Measurements from ENCODE around the gene ITGAV. TPM values are rescaled to one million over a fixed set of nuclear protein-coding genes. Genes with fewer than 3 reads are reported as not detected.

ITGAV gene
- total and polyA plus RNA-seq, 2 of the 4 experiments (the other 2 are of a cell fraction) = 45.8 to 181 TPM

DNA sequence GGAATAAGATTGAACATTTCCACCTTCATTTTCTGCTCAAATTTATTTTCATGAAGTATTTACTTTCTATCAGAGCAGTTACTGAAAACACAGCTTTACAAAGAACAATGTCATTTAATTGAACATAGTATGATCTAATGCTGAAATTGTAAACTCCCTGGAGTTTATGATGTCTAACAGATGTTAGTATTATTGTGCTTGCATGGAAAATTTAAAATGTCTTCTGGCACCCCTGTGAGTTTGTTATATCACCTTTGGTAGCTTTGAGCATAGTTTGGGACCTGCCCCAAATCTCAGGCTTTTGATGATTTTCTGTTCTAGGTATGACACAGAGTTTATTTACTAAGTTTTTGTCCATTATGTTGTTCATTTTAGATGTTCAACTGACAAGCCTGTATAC is 132.1 kb downstream of the ITGAV start:
- Histone ChIP-seq H3K56ac (ENCODE audit: extremely low read depth, insufficient read depth, low read length) (no peak overlapping the region), H3K27ac (ENCODE audit: insufficient read depth, low read length) (no peak overlapping the region), H3K4ac (ENCODE audit: low read depth, low read length) (no peak overlapping the region), H2AK9ac (replicated peaks; ENCODE audit: low read depth, low read length, poor library complexity) (no peak overlapping the region), H3K79me1 (ENCODE audit: low read depth in 1 of 2, low read length in 2 of 2) (no peaks in the 10 kb centered on the region; a peak in 1 of 4 replicates), H3K9me1 (ENCODE audit: insufficient read depth, low read length) (no peaks in the 10 kb centered on the region; the same call in 1 of the 2 replicates), H2BK20ac (ENCODE audit: low read depth, low read length) (no peak overlapping the region), H4K91ac (ENCODE audit: insufficient read depth, low read depth, low read length) (no peak overlapping the region), H3K9me3 (ENCODE audit: control insufficient read depth, insufficient read depth, low read length) (no peaks in the 10 kb centered on the region), H4K8ac (ENCODE audit: low read depth in 2 of 2, low read length in 2 of 2) (no peak overlapping the region), H4K20me1 (ENCODE audit: insufficient read depth, low read length) (no peaks in the 10 kb centered on the region), H2BK15ac (ENCODE audit: low read depth, low read length) (no peak overlapping the region), H3K23ac (ENCODE audit: low read depth, low read length) (no peak overlapping the region), H2AFZ (replicated peaks; ENCODE audit: low read length, poor library complexity) (no peak overlapping the region), H3K4me1 (ENCODE audit: control insufficient read depth, insufficient read depth, low read length) (peaks cover 2% of the 10 kb centered on the region; the same call in 1 of the 2 replicates), H3K4me3 (ENCODE audit: insufficient read depth, low read depth, low read length) (no peak overlapping the region), H3K36me3 (ENCODE audit: control insufficient read depth, insufficient read depth, low read length) (no peaks in the 10 kb centered on the region), H2BK120ac (ENCODE audit: low read depth, low read length) (no peak overlapping the region), H2BK5ac (ENCODE audit: low read depth, low read length, poor library complexity, severe bottlenecking) (no peak overlapping the region), H3K14ac (replicated peaks; ENCODE audit: low read depth, low read length) (no peak overlapping the region), H3K18ac (ENCODE audit: low read depth, low read length) (no peak overlapping the region), H3K27me3 (ENCODE audit: control insufficient read depth, insufficient read depth, low read length) (no peaks in the 10 kb centered on the region), H3K9ac (ENCODE audit: low read depth, low read length) (no peak overlapping the region), H2AK5ac (ENCODE audit: low read depth, low read length) (no peak overlapping the region), H4K5ac (ENCODE audit: low read depth, low read length) (no peak overlapping the region), H3K4me2 (ENCODE audit: low read depth, low read length) (no peak overlapping the region)
- ATAC-seq (ENCODE audit: low read depth) (no peak), DNase-seq (no peak)
- ChIA-PET POLR2A (ENCODE audit: unreplicated experiment) (no interaction called here), CTCF (no interaction called here)
- in situ Hi-C loops (cut with MboI; ENCODE audit: low sequenced_read_pairs) = no loop called here
- no TSS peak for BruUV-seq (replicated peaks)
- dilution Hi-C loops (cut with HindIII; ENCODE audit: low sequenced_read_pairs, unreplicated experiment) = no loop called here
- intact Hi-C loops (cut with micrococcal nuclease) = no loop called here
- TF ChIP-seq FOS (IDR thresholded peaks at IDR 0.05; ENCODE audit: low read depth, low read length) (no peak), BHLHE40 (IDR thresholded peaks at IDR 0.05; ENCODE audit: low read depth, low read length) (no peak), MAFK (IDR thresholded peaks at IDR 0.05; ENCODE audit: low read depth, low read length) (no peak), RFX5 (IDR thresholded peaks at IDR 0.05; ENCODE audit: low read depth, low read length) (no peak), CEBPB (IDR thresholded peaks at IDR 0.05; ENCODE audit: low read depth, low read length) (no peak), POLR2A (IDR thresholded peaks at IDR 0.05; ENCODE audit: low read depth, low read length) (no peak), NFE2L2 (IDR thresholded peaks at IDR 0.05; ENCODE audit: low read depth, low read length) (no peak), MAZ (IDR thresholded peaks at IDR 0.05; ENCODE audit: borderline replicate concordance, low read depth, low read length) (no peak), RAD21 (IDR thresholded peaks at IDR 0.05; ENCODE audit: low read length) (no peak), SMC3 (IDR thresholded peaks at IDR 0.05; ENCODE audit: low read depth, low read length) (no peak), USF2 (IDR thresholded peaks at IDR 0.05; ENCODE audit: low read depth, low read length) (no peak), RCOR1 (IDR thresholded peaks at IDR 0.05; ENCODE audit: insufficient replicate concordance, low read length) (no peak)
- TF ChIP-seq, protein P1, sequence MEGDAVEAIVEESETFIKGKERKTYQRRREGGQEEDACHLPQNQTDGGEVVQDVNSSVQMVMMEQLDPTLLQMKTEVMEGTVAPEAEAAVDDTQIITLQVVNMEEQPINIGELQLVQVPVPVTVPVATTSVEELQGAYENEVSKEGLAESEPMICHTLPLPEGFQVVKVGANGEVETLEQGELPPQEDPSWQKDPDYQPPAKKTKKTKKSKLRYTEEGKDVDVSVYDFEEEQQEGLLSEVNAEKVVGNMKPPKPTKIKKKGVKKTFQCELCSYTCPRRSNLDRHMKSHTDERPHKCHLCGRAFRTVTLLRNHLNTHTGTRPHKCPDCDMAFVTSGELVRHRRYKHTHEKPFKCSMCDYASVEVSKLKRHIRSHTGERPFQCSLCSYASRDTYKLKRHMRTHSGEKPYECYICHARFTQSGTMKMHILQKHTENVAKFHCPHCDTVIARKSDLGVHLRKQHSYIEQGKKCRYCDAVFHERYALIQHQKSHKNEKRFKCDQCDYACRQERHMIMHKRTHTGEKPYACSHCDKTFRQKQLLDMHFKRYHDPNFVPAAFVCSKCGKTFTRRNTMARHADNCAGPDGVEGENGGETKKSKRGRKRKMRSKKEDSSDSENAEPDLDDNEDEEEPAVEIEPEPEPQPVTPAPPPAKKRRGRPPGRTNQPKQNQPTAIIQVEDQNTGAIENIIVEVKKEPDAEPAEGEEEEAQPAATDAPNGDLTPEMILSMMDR (conservative IDR thresholded peaks at IDR 0.05; ENCODE audit: low read depth, low read length) = no peak
- TF ChIP-seq, protein P2, sequence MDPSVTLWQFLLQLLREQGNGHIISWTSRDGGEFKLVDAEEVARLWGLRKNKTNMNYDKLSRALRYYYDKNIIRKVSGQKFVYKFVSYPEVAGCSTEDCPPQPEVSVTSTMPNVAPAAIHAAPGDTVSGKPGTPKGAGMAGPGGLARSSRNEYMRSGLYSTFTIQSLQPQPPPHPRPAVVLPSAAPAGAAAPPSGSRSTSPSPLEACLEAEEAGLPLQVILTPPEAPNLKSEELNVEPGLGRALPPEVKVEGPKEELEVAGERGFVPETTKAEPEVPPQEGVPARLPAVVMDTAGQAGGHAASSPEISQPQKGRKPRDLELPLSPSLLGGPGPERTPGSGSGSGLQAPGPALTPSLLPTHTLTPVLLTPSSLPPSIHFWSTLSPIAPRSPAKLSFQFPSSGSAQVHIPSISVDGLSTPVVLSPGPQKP (IDR thresholded peaks at IDR 0.05; ENCODE audit: borderline replicate concordance, low read depth, low read length) = no peak
